Measurements from ENCODE around the gene TATDN2.
A peak's percentile ranks its signal among the peaks of the same experiment; 100 is the strongest.

The TATDN2 gene

DNA sequence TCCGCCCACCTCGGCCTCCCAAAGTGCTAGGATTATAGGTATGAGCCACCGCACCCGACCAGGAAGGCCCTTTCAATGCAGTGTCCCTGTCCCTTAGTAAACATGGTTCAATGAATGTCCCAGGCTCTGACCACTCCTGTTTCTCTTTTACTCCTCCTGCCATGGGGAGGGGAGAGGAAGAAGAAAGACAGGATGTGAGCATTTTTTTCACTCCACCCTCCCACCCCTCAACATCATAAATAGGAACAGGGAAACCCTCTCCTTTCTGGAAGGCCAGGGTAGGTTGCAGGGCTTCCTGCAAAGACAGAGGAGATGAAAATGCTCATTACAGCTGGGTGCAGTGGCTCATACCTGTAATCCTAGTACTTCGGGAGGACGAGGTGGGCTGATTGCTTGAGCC, 7.5 kb upstream of the TATDN2 start:
- no peaks in the 10 kb centered on the region for H3K36me3 ChIP-seq (ENCODE audit: insufficient read depth, low read depth, low read length)
- no peak overlapping the region for H3K9ac ChIP-seq (ENCODE audit: low read depth, low read length)
- H3K27ac ChIP-seq (ENCODE audit: low read length) = no peak overlapping the region

DNA sequence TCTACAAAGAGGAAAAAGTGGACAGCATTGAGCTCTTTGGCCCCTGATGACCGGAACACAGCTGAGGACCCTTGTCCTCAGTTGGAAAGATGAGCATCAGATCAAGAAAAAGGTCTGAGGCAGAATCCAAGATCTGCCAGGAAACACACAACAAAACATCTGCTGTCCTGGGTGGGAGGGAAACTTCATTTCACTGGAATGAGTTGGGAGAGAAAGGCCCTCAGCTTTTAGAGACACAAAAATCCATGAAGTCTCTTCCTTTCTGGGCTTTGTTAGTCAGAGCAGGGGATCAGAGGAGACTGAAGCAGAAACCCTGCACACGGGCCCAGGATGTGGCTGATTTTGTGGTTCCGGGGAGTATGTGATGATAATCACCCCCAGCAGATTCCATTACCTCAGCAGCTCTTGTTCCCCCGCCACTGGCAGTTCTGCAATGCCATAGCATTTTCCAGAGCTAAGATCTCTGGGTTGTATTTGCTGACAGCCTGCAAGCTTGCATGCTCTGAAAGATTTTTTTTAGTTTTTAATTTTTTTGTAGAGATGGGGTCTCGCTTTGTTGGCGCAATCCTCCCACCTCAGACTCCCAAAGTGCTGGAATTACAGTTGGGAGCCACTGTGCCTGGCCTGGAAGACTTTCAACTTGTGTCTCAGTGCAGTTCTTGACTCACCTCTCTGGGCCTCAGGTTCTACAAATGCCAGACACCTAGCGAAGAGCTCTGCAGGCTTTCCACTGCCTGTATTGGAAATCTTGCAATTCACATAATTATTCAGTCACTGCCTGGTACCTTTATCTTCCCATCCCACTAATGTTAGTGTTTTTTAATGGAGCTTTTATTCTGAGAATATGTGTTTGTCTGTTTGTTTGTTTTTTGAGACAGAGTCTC, 5.8 kb upstream of the TATDN2 start:
- Histone ChIP-seq H3K9ac (ENCODE audit: low read depth, low read length) (no peak overlapping the region), H3K27me3 (ENCODE audit: insufficient read depth, low read length) (no peaks in the 10 kb centered on the region), H3K4me1 (ENCODE audit: insufficient read depth, low read length) (no peaks in the 10 kb centered on the region), H3K27ac (ENCODE audit: low read length) (no peak overlapping the region), H3K36me3 (ENCODE audit: insufficient read depth, low read depth, low read length) (no peaks in the 10 kb centered on the region), H3K4me3 (ENCODE audit: low read length) (no peak overlapping the region), H3K9me3 (ENCODE audit: insufficient read depth, low read depth, low read length) (peaks cover 20% of the 10 kb centered on the region; the same call in 1 of the 2 replicates)

More for the DNA sequence above, 7.5 kb upstream of the TATDN2 start:
- H3K4me1 ChIP-seq (ENCODE audit: insufficient read depth, low read length) = no peaks in the 10 kb centered on the region
- H3K4me3 ChIP-seq (ENCODE audit: low read length) = no peak overlapping the region
- H3K9me3 ChIP-seq (ENCODE audit: insufficient read depth, low read depth, low read length) = peaks cover 14% of the 10 kb centered on the region; the same call in 1 of the 2 replicates
- H3K27me3 ChIP-seq (ENCODE audit: insufficient read depth, low read length) = no peaks in the 10 kb centered on the region

DNA sequence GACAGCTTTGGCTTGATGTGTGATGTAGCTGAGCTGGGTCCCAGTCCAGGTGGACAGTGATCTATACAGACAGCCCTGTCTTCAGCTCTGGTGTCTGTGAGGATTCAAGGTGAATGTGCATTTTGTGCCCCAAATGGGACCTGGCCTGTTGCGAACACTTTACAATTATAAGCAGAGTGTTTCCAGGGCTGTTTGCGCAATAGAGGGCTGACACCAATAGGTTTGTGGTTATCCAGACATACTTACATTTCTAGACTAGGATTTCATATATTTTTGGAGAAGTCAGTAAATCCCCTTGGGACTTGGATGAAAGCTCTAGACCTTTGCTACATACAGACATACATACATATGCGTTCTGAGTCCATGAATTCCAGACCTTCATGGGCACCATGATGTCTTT, 4.2 kb upstream of the TATDN2 start:
- Histone ChIP-seq H3K9me3 (ENCODE audit: insufficient read depth, low read depth, low read length) (peaks cover 20% of the 10 kb centered on the region; the same call in 1 of the 2 replicates), H3K9ac (ENCODE audit: low read depth, low read length) (no peak overlapping the region), H3K27ac (ENCODE audit: low read length) (no peak overlapping the region), H3K36me3 (ENCODE audit: insufficient read depth, low read depth, low read length) (no peaks in the 10 kb centered on the region), H3K4me3 (ENCODE audit: low read length) (no peak overlapping the region), H3K4me1 (ENCODE audit: insufficient read depth, low read length) (no peaks in the 10 kb centered on the region), H3K27me3 (ENCODE audit: insufficient read depth, low read length) (no peaks in the 10 kb centered on the region; the same call in 1 of the 2 replicates)

DNA sequence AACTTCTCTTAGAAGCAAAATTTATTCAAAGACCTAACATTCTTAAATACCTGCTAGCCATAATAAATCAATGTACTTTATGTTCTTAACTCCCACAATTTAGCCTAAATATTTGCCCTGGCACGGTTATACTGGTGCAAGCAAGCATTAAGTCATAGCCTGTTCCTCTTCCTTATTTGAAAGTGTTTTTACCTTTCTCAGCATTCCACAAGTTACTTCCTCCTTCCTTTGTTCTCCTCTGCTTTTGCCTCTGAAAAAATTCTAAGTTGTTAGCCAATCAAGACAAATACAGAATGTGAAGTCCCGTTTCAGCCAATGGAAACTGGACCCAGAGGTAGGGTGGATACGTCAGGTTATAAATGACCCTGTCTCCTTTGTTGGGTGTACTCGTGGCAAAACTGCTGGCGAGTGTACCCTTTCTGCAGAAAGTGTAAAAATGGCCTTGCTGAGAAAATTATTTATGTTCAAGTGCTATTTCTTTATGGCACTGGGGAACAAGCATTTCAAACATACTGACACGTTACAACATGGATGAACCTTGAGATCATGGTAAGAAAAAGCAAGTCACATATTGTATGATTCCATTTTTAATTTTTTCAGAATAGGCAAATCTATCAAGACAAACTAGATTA, 3.1 kb upstream of the TATDN2 start:
- Histone ChIP-seq H3K4me3 (ENCODE audit: low read length) (no peak overlapping the region), H3K27me3 (ENCODE audit: insufficient read depth, low read length) (no peaks in the 10 kb centered on the region; the same call in 1 of the 2 replicates), H3K4me1 (ENCODE audit: insufficient read depth, low read length) (peaks cover 7% of the 10 kb centered on the region; the same call in 1 of the 2 replicates), H3K36me3 (ENCODE audit: insufficient read depth, low read depth, low read length) (no peaks in the 10 kb centered on the region; the same call in 1 of the 2 replicates), H3K9me3 (ENCODE audit: insufficient read depth, low read depth, low read length) (peaks cover 20% of the 10 kb centered on the region; the same call in 1 of the 2 replicates), H3K9ac (ENCODE audit: low read depth, low read length) (no peak overlapping the region), H3K27ac (ENCODE audit: low read length) (no peak overlapping the region)

DNA sequence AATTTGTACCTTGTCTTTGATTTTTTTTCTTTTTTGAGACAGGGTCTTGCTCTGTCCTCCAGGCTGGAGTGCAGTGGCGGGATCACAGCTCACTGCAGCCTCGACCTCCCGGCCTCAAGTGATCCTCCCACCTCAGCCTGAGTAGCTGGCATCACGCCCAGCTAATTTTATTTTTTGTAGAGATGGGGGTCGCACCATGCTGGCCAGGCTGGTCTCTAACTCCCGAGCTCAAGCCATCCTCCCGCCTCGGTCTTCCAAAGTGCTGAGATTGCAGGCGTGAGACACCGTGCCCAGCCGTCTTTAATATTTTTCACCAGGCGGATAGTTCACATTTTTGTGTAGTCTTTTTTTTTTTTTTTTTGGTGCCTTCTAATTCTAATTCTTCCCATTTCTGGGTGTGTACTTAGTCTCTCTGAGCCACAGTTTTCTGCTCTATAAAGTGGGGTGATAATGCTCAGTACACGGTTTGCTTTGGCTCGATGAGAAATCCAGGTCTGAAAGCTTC, 528 bp upstream of the TATDN2 start:
- H3K27ac ChIP-seq (ENCODE audit: low read length) = no peak overlapping the region
- H3K4me3 ChIP-seq (ENCODE audit: low read length) = peak overlapping the region; percentile 51; the same call in 1 of the 2 replicates
- H3K4me1 ChIP-seq (ENCODE audit: insufficient read depth, low read length) = peaks cover 8% of the 10 kb centered on the region; the same call in 1 of the 2 replicates
- H3K9me3 ChIP-seq (ENCODE audit: insufficient read depth, low read depth, low read length) = peaks cover 20% of the 10 kb centered on the region; the same call in 1 of the 2 replicates
- H3K9ac ChIP-seq (ENCODE audit: low read depth, low read length) = no peak overlapping the region
- peaks cover 8% of the 10 kb centered on the region; the same call in 1 of the 2 replicates for H3K36me3 ChIP-seq (ENCODE audit: insufficient read depth, low read depth, low read length)
- H3K27me3 ChIP-seq (ENCODE audit: insufficient read depth, low read length) = no peaks in the 10 kb centered on the region; the same call in 1 of the 2 replicates

GRCh38 chr3:10248984-10249748, 907 bp downstream of the TATDN2 start:
- Histone ChIP-seq H3K27me3 (ENCODE audit: insufficient read depth, low read length) (no peaks in the 10 kb centered on the region; the same call in 1 of the 2 replicates), H3K9ac (ENCODE audit: low read depth, low read length) (peak overlapping the region; percentile 89), H3K9me3 (ENCODE audit: insufficient read depth, low read depth, low read length) (peaks cover 20% of the 10 kb centered on the region; the same call in 1 of the 2 replicates), H3K4me3 (ENCODE audit: low read length) (peak overlapping the region; percentile 95), H3K36me3 (ENCODE audit: insufficient read depth, low read depth, low read length) (peaks cover 20% of the 10 kb centered on the region), H3K4me1 (ENCODE audit: insufficient read depth, low read length) (peaks cover 8% of the 10 kb centered on the region; the same call in 1 of the 2 replicates), H3K27ac (ENCODE audit: low read length) (peak overlapping the region; percentile 14)

DNA sequence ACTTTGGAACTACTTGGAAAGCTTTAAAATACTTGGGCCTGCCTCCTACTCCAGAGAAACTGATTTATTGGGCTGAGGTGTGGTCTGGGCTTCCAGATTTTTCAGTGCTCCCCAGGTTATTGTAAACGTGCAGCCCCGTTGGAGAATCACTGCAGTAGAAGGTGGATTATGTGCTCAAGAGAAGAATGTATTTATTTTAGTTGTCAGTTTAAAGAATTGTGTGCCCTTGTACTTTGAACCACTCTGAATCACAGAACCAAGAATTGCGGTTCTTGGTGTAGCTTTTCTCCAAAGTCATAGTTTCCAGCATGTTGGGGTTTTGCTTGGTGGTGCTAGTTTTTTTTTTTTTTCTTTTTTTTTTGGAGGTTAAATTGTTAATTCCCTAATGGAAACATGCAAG, 1.6 kb downstream of the TATDN2 start:
- no peaks in the 10 kb centered on the region; the same call in 1 of the 2 replicates for H3K27me3 ChIP-seq (ENCODE audit: insufficient read depth, low read length)
- H3K4me3 ChIP-seq (ENCODE audit: low read length) = peak overlapping the region; percentile 95
- no peak overlapping the region for H3K27ac ChIP-seq (ENCODE audit: low read length)
- peaks cover 8% of the 10 kb centered on the region; the same call in 1 of the 2 replicates for H3K4me1 ChIP-seq (ENCODE audit: insufficient read depth, low read length)
- peak overlapping the region; percentile 89; the same call in 1 of the 2 replicates for H3K9ac ChIP-seq (ENCODE audit: low read depth, low read length)
- H3K36me3 ChIP-seq (ENCODE audit: insufficient read depth, low read depth, low read length) = peaks cover 25% of the 10 kb centered on the region
- peaks cover 16% of the 10 kb centered on the region; the same call in 1 of the 2 replicates for H3K9me3 ChIP-seq (ENCODE audit: insufficient read depth, low read depth, low read length)

DNA sequence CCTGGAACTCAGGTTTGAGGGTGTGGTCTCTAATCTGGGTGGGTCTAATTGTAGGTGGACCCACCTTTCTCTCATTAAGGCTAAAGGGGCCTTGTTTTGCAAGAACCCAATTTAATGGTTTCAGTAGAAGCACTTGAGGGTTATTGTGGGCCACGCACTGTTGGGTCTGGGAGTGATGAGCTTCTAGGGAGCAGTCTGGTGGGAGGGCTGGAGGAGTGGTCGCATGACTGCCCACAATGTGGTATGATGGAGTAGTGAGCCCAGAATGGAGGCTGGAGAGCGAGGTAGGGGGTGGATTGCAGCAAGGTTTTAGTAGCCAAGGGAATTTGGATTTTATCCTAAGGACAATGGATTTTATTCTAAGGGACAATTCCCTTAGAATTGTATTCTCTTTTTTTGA, 2.7 kb downstream of the TATDN2 start:
- H3K36me3 ChIP-seq (ENCODE audit: insufficient read depth, low read depth, low read length) = peaks cover 35% of the 10 kb centered on the region

DNA sequence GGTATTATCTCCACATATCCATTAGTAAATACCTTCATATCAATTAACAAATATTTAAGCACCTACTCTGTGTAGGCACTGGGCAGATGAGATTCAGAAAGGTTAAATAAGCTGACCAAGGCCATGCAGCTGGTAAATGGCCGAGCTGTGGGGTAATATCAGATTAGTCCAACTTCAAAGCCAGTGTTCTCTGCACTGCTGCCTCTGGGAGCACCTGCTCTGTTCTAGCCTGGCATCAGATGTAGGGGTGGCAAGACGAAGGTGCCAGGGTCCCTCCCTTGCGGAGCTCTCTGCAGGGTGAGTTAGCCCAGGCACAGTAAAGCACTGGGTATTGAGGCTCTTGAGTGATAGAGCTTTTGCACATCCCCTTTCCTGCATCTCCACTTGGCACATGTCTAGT, 5.5 kb downstream of the TATDN2 start:
- H3K4me1 ChIP-seq (ENCODE audit: insufficient read depth, low read length) = peaks cover 8% of the 10 kb centered on the region; the same call in 1 of the 2 replicates
- peaks cover 41% of the 10 kb centered on the region for H3K36me3 ChIP-seq (ENCODE audit: insufficient read depth, low read depth, low read length)
- no peak overlapping the region for H3K27ac ChIP-seq (ENCODE audit: low read length)
- no peaks in the 10 kb centered on the region; the same call in 1 of the 2 replicates for H3K27me3 ChIP-seq (ENCODE audit: insufficient read depth, low read length)
- H3K9me3 ChIP-seq (ENCODE audit: insufficient read depth, low read depth, low read length) = no peaks in the 10 kb centered on the region
- no peak overlapping the region for H3K9ac ChIP-seq (ENCODE audit: low read depth, low read length)
- no peak overlapping the region for H3K4me3 ChIP-seq (ENCODE audit: low read length)

More for the DNA sequence above, 2.7 kb downstream of the TATDN2 start:
- Histone ChIP-seq H3K9me3 (ENCODE audit: insufficient read depth, low read depth, low read length) (peaks cover 4% of the 10 kb centered on the region; the same call in 1 of the 2 replicates), H3K4me3 (ENCODE audit: low read length) (peak overlapping the region; percentile 95), H3K9ac (ENCODE audit: low read depth, low read length) (no peak overlapping the region), H3K4me1 (ENCODE audit: insufficient read depth, low read length) (peaks cover 8% of the 10 kb centered on the region; the same call in 1 of the 2 replicates), H3K27ac (ENCODE audit: low read length) (no peak overlapping the region), H3K27me3 (ENCODE audit: insufficient read depth, low read length) (no peaks in the 10 kb centered on the region; the same call in 1 of the 2 replicates)

DNA sequence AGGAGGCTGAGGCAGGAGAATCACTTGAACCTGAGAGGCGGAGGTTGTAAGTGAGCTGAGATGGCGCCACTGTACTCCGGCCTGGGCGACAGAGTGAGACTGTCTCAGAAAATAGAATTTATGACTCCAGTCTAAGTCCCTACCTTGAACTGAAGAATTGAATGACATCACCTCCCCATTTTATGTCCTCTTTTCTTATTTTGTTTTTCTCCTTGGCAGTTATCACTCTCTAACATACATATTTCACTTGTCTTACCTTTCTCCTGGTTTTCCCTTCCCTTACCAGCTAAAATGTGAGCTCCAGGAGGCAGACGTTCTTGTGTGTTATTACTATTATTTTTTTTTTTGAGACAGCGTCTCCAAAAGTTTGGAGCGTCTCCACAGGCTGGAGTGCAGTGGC, 7.6 kb downstream of the TATDN2 start:
- no peaks in the 10 kb centered on the region for H3K4me1 ChIP-seq (ENCODE audit: insufficient read depth, low read length)
- no peaks in the 10 kb centered on the region for H3K9me3 ChIP-seq (ENCODE audit: insufficient read depth, low read depth, low read length)
- H3K36me3 ChIP-seq (ENCODE audit: insufficient read depth, low read depth, low read length) = peaks cover 55% of the 10 kb centered on the region
- no peaks in the 10 kb centered on the region for H3K27me3 ChIP-seq (ENCODE audit: insufficient read depth, low read length)
- no peak overlapping the region for H3K27ac ChIP-seq (ENCODE audit: low read length)
- no peak overlapping the region for H3K9ac ChIP-seq (ENCODE audit: low read depth, low read length)
- no peak overlapping the region for H3K4me3 ChIP-seq (ENCODE audit: low read length)

DNA sequence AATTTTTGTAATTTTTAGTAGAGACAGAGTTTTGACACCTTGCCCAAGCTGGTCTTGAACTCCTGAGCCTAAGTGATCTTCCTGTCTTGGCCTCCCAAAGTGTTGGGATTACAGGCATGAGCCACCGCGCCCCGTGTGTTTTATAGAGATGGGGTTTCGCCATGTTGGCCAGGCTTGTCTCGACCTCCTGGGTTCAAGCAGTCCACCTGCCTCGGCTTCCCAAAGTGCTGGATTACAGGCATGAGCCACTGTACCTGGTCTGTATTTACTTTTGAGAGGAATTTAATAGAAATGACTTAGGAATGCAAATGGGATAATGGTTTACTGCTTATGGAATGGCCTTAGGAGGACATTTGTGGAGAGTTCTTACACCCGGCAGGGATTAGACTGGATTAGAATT, 10.8 kb downstream of the TATDN2 start:
- Histone ChIP-seq H3K9me3 (ENCODE audit: insufficient read depth, low read depth, low read length) (no peaks in the 10 kb centered on the region), H3K27ac (ENCODE audit: low read length) (no peak overlapping the region), H3K4me1 (ENCODE audit: insufficient read depth, low read length) (no peaks in the 10 kb centered on the region; the same call in 1 of the 2 replicates), H3K4me3 (ENCODE audit: low read length) (no peak overlapping the region), H3K27me3 (ENCODE audit: insufficient read depth, low read length) (no peaks in the 10 kb centered on the region), H3K36me3 (ENCODE audit: insufficient read depth, low read depth, low read length) (peaks cover 56% of the 10 kb centered on the region), H3K9ac (ENCODE audit: low read depth, low read length) (no peak overlapping the region)
